ENCODE measurements around the gene PLPPR1. TPM values are rescaled to one million over a fixed set of nuclear protein-coding genes. Genes with fewer than 3 reads are reported as not detected.
A peak's percentile ranks its signal among the peaks of the same experiment; 100 is the strongest.

PLPPR1 gene
- total RNA-seq, 1 donor from 2014 or later, result 5.0 TPM

DNA sequence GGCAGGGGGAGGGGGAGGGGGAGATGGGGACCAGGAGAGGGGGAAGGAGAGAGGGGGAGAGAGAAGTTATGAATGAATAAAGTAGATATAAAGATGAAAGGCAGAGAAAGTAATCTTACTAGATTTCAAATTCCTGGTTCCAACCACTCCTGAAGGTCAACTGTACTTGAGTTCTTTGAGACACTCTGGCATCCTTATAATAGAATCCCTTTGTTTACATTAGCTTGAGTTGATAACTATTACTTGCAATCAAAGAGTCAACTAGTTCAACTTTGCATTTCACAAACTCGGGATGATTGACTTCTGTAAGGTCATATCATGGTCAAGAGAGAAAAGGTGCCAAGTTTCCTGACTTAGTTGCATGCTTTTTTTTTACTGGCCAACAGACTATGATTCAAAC lies 314.1 kb downstream of the PLPPR1 start:
- H3K4me3 ChIP-seq, result no peak overlapping the region
- no peaks in the 10 kb centered on the region for H3K9me3 ChIP-seq
- no peak for DNase-seq
- no peak overlapping the region for H3K27ac ChIP-seq
- peak; percentile 57 for ATAC-seq
- no peak for TF ChIP-seq CTCF (IDR thresholded peaks at IDR 0.05)
- H3K36me3 ChIP-seq, result no peaks in the 10 kb centered on the region
- intact Hi-C loops (cut with DNase I), result no loop called here
- peaks cover 6% of the 10 kb centered on the region for H3K27me3 ChIP-seq
- H3K4me1 ChIP-seq, result no peaks in the 10 kb centered on the region

- Histone ChIP-seq H3K36me3 (no peaks in the 10 kb centered on the region), H3K27me3 (no peaks in the 10 kb centered on the region), H3K4me3 (no peak overlapping the region), H3K9me3 (no peaks in the 10 kb centered on the region), H3K4me1 (no peaks in the 10 kb centered on the region), H3K27ac (no peak overlapping the region)
- DNase-seq (no peak), ATAC-seq (no peak)
- TF ChIP-seq CTCF (IDR thresholded peaks at IDR 0.05), result no peak
- intact Hi-C loops (cut with DNase I), result no loop called here
Measured at GRCh38 chr9:101350285-101350684, 321.8 kb downstream of the PLPPR1 start.

DNA sequence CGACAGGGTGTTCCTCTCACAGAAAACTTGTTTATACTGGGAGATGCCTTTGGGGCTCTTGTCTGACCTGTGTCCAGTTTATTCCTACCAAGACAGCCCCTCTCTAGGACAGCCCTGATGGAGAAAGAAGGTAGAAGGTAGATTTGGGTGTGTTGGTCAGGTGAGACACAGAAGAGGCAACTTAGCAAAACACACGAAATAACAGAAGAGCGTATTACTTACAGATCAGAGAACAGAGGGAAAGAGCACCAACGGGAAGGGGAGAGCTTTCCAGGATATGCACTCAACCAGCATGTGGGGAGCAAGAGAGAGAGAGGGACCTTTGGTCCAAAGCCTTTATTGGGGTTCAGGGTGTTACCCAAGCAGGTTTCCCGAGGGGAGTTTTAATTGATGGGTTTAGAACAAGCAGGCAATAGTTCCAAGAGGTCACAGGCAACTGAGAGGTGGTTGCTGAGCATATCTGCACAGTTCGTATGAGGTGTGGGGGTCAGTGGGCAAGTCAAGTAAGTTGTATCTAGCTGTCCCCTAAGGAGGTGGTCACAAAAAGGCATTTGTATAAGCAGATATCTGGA lies 324.5 kb downstream of the PLPPR1 start:
- H3K4me3 ChIP-seq, result no peak overlapping the region
- no peak for TF ChIP-seq CTCF (IDR thresholded peaks at IDR 0.05)
- no peaks in the 10 kb centered on the region for H3K9me3 ChIP-seq
- no peaks in the 10 kb centered on the region for H3K4me1 ChIP-seq
- no peak for DNase-seq
- H3K27me3 ChIP-seq, result no peaks in the 10 kb centered on the region
- no peak overlapping the region for H3K27ac ChIP-seq
- no peak for ATAC-seq
- intact Hi-C loops (cut with DNase I), result no loop called here
- no peaks in the 10 kb centered on the region for H3K36me3 ChIP-seq

DNA sequence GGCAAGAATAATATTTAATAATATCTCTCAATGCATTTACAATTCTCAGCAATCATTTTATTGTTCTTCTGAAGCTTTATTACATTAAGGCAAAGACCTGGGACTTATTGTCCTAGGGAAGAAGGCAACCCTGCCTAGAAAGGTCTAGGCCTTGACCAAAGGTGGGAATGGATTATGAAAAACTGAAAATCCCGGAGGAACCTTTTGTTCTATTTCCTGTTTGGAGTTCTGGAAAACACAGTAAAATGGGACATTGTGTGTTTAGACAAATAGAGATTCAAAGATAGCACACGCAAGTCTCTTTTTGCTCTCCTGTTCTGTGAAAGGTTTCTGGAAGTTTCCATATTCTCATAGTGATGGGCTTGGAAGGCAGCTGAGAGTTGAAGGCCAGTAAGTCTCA lies 325.2 kb downstream of the PLPPR1 start:
- Histone ChIP-seq H3K27ac (no peak overlapping the region), H3K9me3 (no peaks in the 10 kb centered on the region), H3K4me1 (no peaks in the 10 kb centered on the region), H3K36me3 (no peaks in the 10 kb centered on the region), H3K27me3 (no peaks in the 10 kb centered on the region), H3K4me3 (no peak overlapping the region)
- no peak for TF ChIP-seq CTCF (IDR thresholded peaks at IDR 0.05)
- DNase-seq (no peak), ATAC-seq (no peak)
- intact Hi-C loops (cut with DNase I), result no loop called here

- Histone ChIP-seq H3K4me1 (no peaks in the 10 kb centered on the region), H3K9me3 (no peaks in the 10 kb centered on the region), H3K4me3 (no peak overlapping the region), H3K36me3 (no peaks in the 10 kb centered on the region), H3K27me3 (no peaks in the 10 kb centered on the region), H3K27ac (no peak overlapping the region)
- intact Hi-C loops (cut with DNase I), result no loop called here
- ATAC-seq (no peak), DNase-seq (no peak)
- no peak for TF ChIP-seq CTCF (IDR thresholded peaks at IDR 0.05)
Measured at GRCh38 chr9:101354143-101354764, 325.7 kb downstream of the PLPPR1 start.

Measured in upper lobe of right lung (tissue), 1 donor.